SKM-1 treated with dmso at 0.1 percent for 144 hours (cell line): ENCODE measurements around the gene CYB5A.

Experiments
- DNase-seq: peaks from one replicate; lab custom pipeline; 2025; ENCODE audit not compliant: unreplicated experiment; lab: John Stamatoyannopoulos, UW

CYB5A gene

GRCh38 chr18:74219056-74219455 is 72.7 kb downstream of the CYB5A start:
- no peak for DNase-seq

- peak; percentile 63 for DNase-seq
Measured at GRCh38 chr18:74217476-74218143, 74.2 kb downstream of the CYB5A start.

GRCh38 chr18:74216661-74217110 is 75.1 kb downstream of the CYB5A start:
- DNase-seq, result no peak

- DNase-seq, result no peak
Measured at GRCh38 chr18:74215863-74216262, 75.9 kb downstream of the CYB5A start.

- DNase-seq, result no peak
Measured at GRCh38 chr18:74213429-74213828, 78.3 kb downstream of the CYB5A start.

GRCh38 chr18:74204526-74205152 is 87.1 kb downstream of the CYB5A start:
- DNase-seq, result no peak

GRCh38 chr18:74203811-74204210 is 88.0 kb downstream of the CYB5A start:
- DNase-seq, result no peak
